ENCODE measurements around the gene FXR2. TPM values are rescaled to one million over a fixed set of nuclear protein-coding genes. Genes with fewer than 3 reads are reported as not detected.

FXR2 gene
- total and polyA plus RNA-seq, 2 donors (not counting 3 experiments of a cell fraction or from before 2014, with no cell fraction given), result 40.1 to 48.9 TPM

- Histone ChIP-seq H3K9me1 (replicated peaks; ENCODE audit: control insufficient read depth, extremely low read depth, insufficient read depth, low read length) (no peaks in the 10 kb centered on the region), H3K79me2 (ENCODE audit: control insufficient read depth, insufficient read depth, low read length) (peaks cover 36% of the 10 kb centered on the region), H3K4me3 (replicated peaks in 1 of 3; ENCODE audit: insufficient read depth in 1 of 3, low read depth in 1 of 3, low read length in 3 of 3) (no peak overlapping the region), H3K9ac (replicated peaks; ENCODE audit: extremely low read depth, insufficient read depth, low read length) (peak overlapping the region; percentile 29), H3K36me3 (ENCODE audit: control insufficient read depth in 2 of 2, extremely low read depth in 1 of 2, insufficient read depth in 2 of 2, low read length in 2 of 2) (peaks cover 5 to 10% of the 10 kb centered on the region in 2 experiments), H3K9me3 (replicated peaks; ENCODE audit: control insufficient read depth, insufficient read depth, low read length) (no peaks in the 10 kb centered on the region), H3K27me3 (ENCODE audit: control insufficient read depth in 2 of 2, insufficient read depth in 2 of 2, low read length in 2 of 2) (no peaks in the 10 kb centered on the region), H3K4me1 (ENCODE audit: control insufficient read depth, extremely low read depth, insufficient read depth, low read length) (peaks cover 36% of the 10 kb centered on the region), H2AFZ (ENCODE audit: low read depth, low read length) (peak overlapping the region; percentile 44), H3K4me2 (ENCODE audit: insufficient read depth, low read length) (peak overlapping the region; percentile 86), H4K20me1 (replicated peaks; ENCODE audit: control insufficient read depth, extremely low read depth, insufficient read depth, low read length) (no peaks in the 10 kb centered on the region), H3K27ac (ENCODE audit: insufficient read depth, low read depth, low read length) (no peak overlapping the region)
- POLR2A ChIA-PET, result interaction anchor here (0.6 to 1.1 kb wide), 6 partner anchors 19 to 313 kb away, joined by 3 to 14 read pairs (median 3); partner anchors contain the start of genes CD68 and TMEM256
- DNase-seq (ENCODE audit: low read depth, low spot score) (peak; percentile 56), FAIRE-seq (no peak)
- CTCF ChIA-PET, result interaction anchor here (0.6 to 6.7 kb wide), 60 partner anchors 9 to 514 kb away, joined by 3 to 314 read pairs (median 5); partner anchors contain the start of genes CD68, CHRNB1, FGF11 and MPDU1
- BruUV-seq (replicated peaks), result no TSS peak
- TF ChIP-seq POLR2AphosphoS5 (IDR thresholded peaks at IDR 0.05; ENCODE audit: insufficient read depth, low read depth, low read length) (no peak), CTCF (IDR thresholded peaks at IDR 0.05; ENCODE audit: extremely low read depth in 1 of 2, insufficient read depth in 1 of 2, low read depth in 1 of 2, low read length in 2 of 2) (peak; percentile 59 to 76)
- dilution Hi-C loops (cut with MboI; ENCODE audit: extremely low pct_ligation_motif_present, low sequenced_read_pairs) (no loop called here), intact Hi-C loops (cut with micrococcal nuclease) (loop anchor here (1.0 to 2.0 kb wide), 11 partner anchors 12 to 236 kb away; partner anchors contain the start of genes FXR2, PLSCR3, POLR2A and TMEM256)
Observed at GRCh38 chr17:7560172-7561027, 54.3 kb downstream of the FXR2 start.

All from endothelial cell of umbilical vein (primary cell).